K562 (cell line): ENCODE data around the gene ZBTB48. TPM values are rescaled to one million over a fixed set of nuclear protein-coding genes. Genes with fewer than 3 reads are reported as not detected.
A peak's percentile ranks its signal among the peaks of the same experiment; 100 is the strongest.

ENCODE experiments used
- CHD1 ChIP-seq: fragments of 200-600 bp; sonication (generic); IDR thresholded peaks from one replicate; pipeline ENCODE4 v1.6.1; 2012; ENCODE audit warnings: mild to moderate bottlenecking, moderate library complexity, low read length, inconsistent platforms
- CHD2 ChIP-seq: IDR thresholded peaks from 2 replicates; pipeline ENCODE4 v1.6.1; 2011; ENCODE audit warnings: low read depth, low read length
- CREM ChIP-seq: IDR thresholded peaks from 2 replicates; pipeline ENCODE4 v1.6.1; 2014; ENCODE audit warnings: antibody characterized with exemption, low read depth
- FOSL1 ChIP-seq: fragments of 200-800 bp; sonication (Bioruptor generic); conservative IDR thresholded peaks from 2 replicates; pipeline ENCODE4 v1.6.1; 2016; ENCODE audit warnings: missing genetic modification characterization, missing compliant biosample characterization
- FOXO4 ChIP-seq: fragments of 450-650 bp; formaldehyde crosslinking; IDR thresholded peaks from 2 replicates; pipeline ENCODE4 v1.4.0; 2020; ENCODE audit warnings: mild to moderate bottlenecking, moderate library complexity
- HDAC6 ChIP-seq: IDR thresholded peaks from 2 replicates; pipeline ENCODE4 v1.6.1; 2012; ENCODE audit warnings: low read depth, mild to moderate bottlenecking, control low read depth, inconsistent platforms, low read length, moderate library complexity
- NCOA6 ChIP-seq: fragments of 450-650 bp; IDR thresholded peaks from 2 replicates; pipeline ENCODE4 v1.6.1; 2017; ENCODE audit warnings: mild to moderate bottlenecking
- PRMT5 ChIP-seq: sonication (generic); formaldehyde crosslinking; IDR thresholded peaks from 2 replicates; pipeline ENCODE4 v1.5.0; 2020; ENCODE audit warnings: missing genetic modification reagents
- SIN3A ChIP-seq, 2 experiments: fragments of 150-350 bp in 1 of 2; IDR thresholded peaks; 2 replicates each; pipeline ENCODE4 v1.6.1; 2011 to 2016; ENCODE audit warnings: borderline replicate concordance in 2 of 2, low read depth in 2 of 2, low read length in 2 of 2, mild to moderate bottlenecking in 2 of 2, moderate library complexity in 2 of 2; ENCODE audit not compliant: control insufficient read depth in 1 of 2
- SMARCB1 ChIP-seq: IDR thresholded peaks from 2 replicates; pipeline ENCODE4 v1.6.1; 2011; ENCODE audit warnings: improper control_type of control experiment, low read depth; ENCODE audit not compliant: insufficient read length
- SNIP1 ChIP-seq: fragments of 450-650 bp; IDR thresholded peaks from 2 replicates; pipeline ENCODE4 v1.7.1; 2017; ENCODE audit warnings: low read depth, mild to moderate bottlenecking
- SP1 ChIP-seq: sonication (generic); formaldehyde crosslinking; IDR thresholded peaks from 2 replicates; pipeline ENCODE4 v1.8.1; 2022; ENCODE audit warnings: mild to moderate bottlenecking, missing genetic modification reagents
- TBL1XR1 ChIP-seq, 2 experiments: IDR thresholded peaks; 2 replicates each; pipeline ENCODE4 v1.6.1; 2012; ENCODE audit warnings: improper control_type of control experiment in 2 of 2, low read length in 2 of 2, mild to moderate bottlenecking in 1 of 2
- TFAP4 ChIP-seq: sonication (generic); formaldehyde crosslinking; IDR thresholded peaks from 2 replicates; pipeline ENCODE4 v1.8.0; 2022; ENCODE audit warnings: missing genetic modification reagents, mild to moderate bottlenecking, moderate library complexity, borderline replicate concordance
- TSHZ1 ChIP-seq: fragments of 250-450 bp; sonication (Bioruptor Pico); IDR thresholded peaks from 2 replicates; pipeline ENCODE4 v1.4.0; 2020; ENCODE audit warnings: mild to moderate bottlenecking, moderate library complexity
- U2AF2 ChIP-seq: fragments of 200-400 bp; formaldehyde crosslinking; optimal IDR thresholded peaks from 2 replicates; pipeline ENCODE3; 2017; ENCODE audit warnings: low read depth, mild to moderate bottlenecking, low read length
- YBX1 ChIP-seq: fragments of 450-650 bp; IDR thresholded peaks from 2 replicates; pipeline ENCODE4 v1.7.1; 2016; ENCODE audit warnings: mild to moderate bottlenecking
- ZBED1 ChIP-seq: IDR thresholded peaks from 2 replicates; pipeline ENCODE4 v1.6.1; 2014
- ZHX1 ChIP-seq: fragments of 150-350 bp; conservative IDR thresholded peaks from 2 replicates; pipeline ENCODE4 v1.6.1; 2014; ENCODE audit warnings: low read length
- ZNF134 ChIP-seq: fragments of 250-450 bp; sonication (Bioruptor Pico); conservative IDR thresholded peaks from 2 replicates; pipeline ENCODE4 v1.4.0; 2020
- ZNF668 ChIP-seq: fragments of 250-450 bp; sonication (Bioruptor Pico); IDR thresholded peaks from 2 replicates; pipeline ENCODE4 v1.8.0; 2022; ENCODE audit warnings: mild to moderate bottlenecking, inconsistent platforms
- polyA plus RNA-seq, 8 experiments: library from polyadenylated mRNA; depleted of rRNA in 4 of 8; stranded (reverse) in 5 of 8; unstranded in 3 of 8; fragments of >200 nt; fragmentation: Nextera tagmentation in 2 of 8; fragmentation: Illumina TruSeq in 1 of 8; extraction: Ambion mirVana in 2 of 8; extraction: Trizol in 1 of 8; gene quantifications; 2 replicates each; pipeline versions ENCODE4 v1.2.1 to v1.2.3, GENCODE V29; 2011 to 2014; ENCODE audit warnings: inconsistent platforms in 1 of 8, missing spikeins in 1 of 8
- total RNA-seq, 7 experiments: library from RNA; depleted of rRNA in 6 of 7; stranded (reverse); fragments of >200 nt in 6 of 7; fragmentation: Illumina TruSeq in 2 of 7; extraction: Trizol in 2 of 7; gene quantifications; 2 replicates each; pipeline versions ENCODE4 v1.2.1 to v1.2.3, GENCODE V29; 2011 to 2021; ENCODE audit warnings: low replicate concordance in 1 of 7

Gene ZBTB48
- total and polyA plus RNA-seq, 9 of the 15 experiments (the other 6 are each of a cell fraction or from before 2014, with no cell fraction given) = 1.9 to 66.9 (median 29.5) TPM

- TF ChIP-seq TFAP4 (CRISPR knock-in tag) (peak; percentile 83), CHD1 (no peak), SIN3A (IDR thresholded peaks at IDR 0.05; ENCODE audit: borderline replicate concordance in 2 of 2, control insufficient read depth in 1 of 2, low read depth in 2 of 2, low read length in 2 of 2) (peak in 1 of 2 experiments; percentile 76; a peak in 1 of 4 replicates), ZNF668 (CRISPR knock-in tag) (no peak), SMARCB1 (no peak), ZHX1 (no peak), TSHZ1 (no peak), PRMT5 (no peak), SP1 (CRISPR knock-in tag) (peak; percentile 99), ZBED1 (0 out of 2 replicates have a peak, but pooled peaks have one; percentile 18), SNIP1 (no peak), YBX1 (no peak), HDAC6 (no peak), CREM (peak; percentile 88), FOXO4 (CRISPR knock-in tag) (no peak), CHD2 (peak; percentile 79), TBL1XR1 (IDR thresholded peaks at IDR 0.05; ENCODE audit: low read length in 2 of 2) (peak; percentile 38 to 84; a peak in 2 of 4 replicates), U2AF2 (no peak), ZNF134 (no peak), FOSL1 (peak; percentile 58; the same call in 1 of the 2 replicates), NCOA6 (no peak)
Measured at GRCh38 chr1:6613361-6614018, 33.7 kb downstream of the ZBTB48 start, which contains the start of gene PHF13 (continued).
